Erythroblast (primary cell): ENCODE data around the gene AP1M1.

Experiments used
- GATA1 ChIP-seq: IDR thresholded peaks from 2 replicates; pipeline ENCODE4 v1.6.1; 2011; ENCODE audit warnings: low read depth, mild to moderate bottlenecking, control low read depth, low read length, moderate library complexity
- POLR2A ChIP-seq: IDR thresholded peaks from 2 replicates; pipeline ENCODE4 v1.6.1; 2011; ENCODE audit warnings: mild to moderate bottlenecking, low read length

- TF ChIP-seq POLR2A (no peak), GATA1 (no peak)
Observed at GRCh38 chr19:16254851-16255408, 57.2 kb downstream of the AP1M1 start.
